Measurements from ENCODE around the gene CASQ2. TPM values are rescaled to one million over a fixed set of nuclear protein-coding genes. Genes with fewer than 3 reads are reported as not detected.

The CASQ2 gene
- total RNA-seq, 1 donor from 2014 or later = 6.5 TPM

- ATAC-seq (no peak), DNase-seq (ENCODE audit: low spot score) (no peak)
- intact Hi-C loops (cut with DNase I) = no loop called here
Measured at GRCh38 chr1:115746021-115746690, 22.4 kb downstream of the CASQ2 start.

- DNase-seq (ENCODE audit: low spot score) (no peak), ATAC-seq (no peak)
- intact Hi-C loops (cut with DNase I) = no loop called here
Measured at GRCh38 chr1:115744646-115745275, 23.8 kb downstream of the CASQ2 start.

GRCh38 chr1:115740811-115741210 is 27.7 kb downstream of the CASQ2 start:
- DNase-seq (ENCODE audit: low spot score) = no peak
- intact Hi-C loops (cut with DNase I) = no loop called here
- ATAC-seq = no peak

- DNase-seq (ENCODE audit: low spot score) (no peak), ATAC-seq (no peak)
- intact Hi-C loops (cut with DNase I) = no loop called here
Measured at GRCh38 chr1:115732316-115732715, 36.2 kb downstream of the CASQ2 start.

- intact Hi-C loops (cut with DNase I) = no loop called here
- ATAC-seq = no peak
- DNase-seq (ENCODE audit: low spot score) = no peak
Measured at GRCh38 chr1:115729756-115730155, 38.8 kb downstream of the CASQ2 start.

GRCh38 chr1:115728341-115728740 is 40.2 kb downstream of the CASQ2 start:
- DNase-seq (ENCODE audit: low spot score) = no peak
- ATAC-seq = no peak
- intact Hi-C loops (cut with DNase I) = no loop called here

GRCh38 chr1:115727706-115728249 is 40.7 kb downstream of the CASQ2 start:
- intact Hi-C loops (cut with DNase I) = no loop called here
- peak; percentile 83 for DNase-seq (ENCODE audit: low spot score)
- ATAC-seq = peak; percentile 99

GRCh38 chr1:115726570-115726969 is 41.9 kb downstream of the CASQ2 start:
- intact Hi-C loops (cut with DNase I) = no loop called here
- no peak for ATAC-seq
- DNase-seq (ENCODE audit: low spot score) = no peak

GRCh38 chr1:115726161-115726560 is 42.4 kb downstream of the CASQ2 start:
- intact Hi-C loops (cut with DNase I) = no loop called here
- DNase-seq (ENCODE audit: low spot score) (no peak), ATAC-seq (no peak)

GRCh38 chr1:115725600-115725999 is 42.9 kb downstream of the CASQ2 start:
- intact Hi-C loops (cut with DNase I) = no loop called here
- ATAC-seq = peak; percentile 23

GRCh38 chr1:115723756-115724155 is 44.8 kb downstream of the CASQ2 start:
- ATAC-seq = no peak
- intact Hi-C loops (cut with DNase I) = no loop called here

More at GRCh38 chr1:115725600-115725999, 42.9 kb downstream of the CASQ2 start:
- peak; percentile 66 for DNase-seq (ENCODE audit: low spot score)

GRCh38 chr1:115722221-115722620 is 46.3 kb downstream of the CASQ2 start:
- no peak for DNase-seq (ENCODE audit: low spot score)
- no peak for ATAC-seq

More at GRCh38 chr1:115723756-115724155, 44.8 kb downstream of the CASQ2 start:
- no peak for DNase-seq (ENCODE audit: low spot score)

GRCh38 chr1:115719285-115719684 is 49.2 kb downstream of the CASQ2 start:
- DNase-seq (ENCODE audit: low spot score) (no peak), ATAC-seq (no peak)
- intact Hi-C loops (cut with DNase I) = loop anchor here (5.0 kb wide), 1 partner anchor 48 kb away; the partner anchor contains the start of gene CASQ2

More at GRCh38 chr1:115722221-115722620, 46.3 kb downstream of the CASQ2 start:
- intact Hi-C loops (cut with DNase I) = no loop called here

GRCh38 chr1:115718011-115718754 is 50.3 kb downstream of the CASQ2 start:
- DNase-seq (ENCODE audit: low spot score) (no peak), ATAC-seq (no peak)
- intact Hi-C loops (cut with DNase I) = loop anchor here (5.0 kb wide), 1 partner anchor 49 kb away; the partner anchor contains the start of gene CASQ2

- DNase-seq (ENCODE audit: low spot score) (peak; percentile 71), ATAC-seq (peak; percentile 63)
- intact Hi-C loops (cut with DNase I) = loop anchor here (5.0 kb wide), 1 partner anchor 50 kb away; the partner anchor contains the start of gene CASQ2
Measured at GRCh38 chr1:115717541-115717940, 51.0 kb downstream of the CASQ2 start.

- no peak for DNase-seq (ENCODE audit: low spot score)
- ATAC-seq = no peak
- intact Hi-C loops (cut with DNase I) = loop anchor here (5.0 kb wide), 1 partner anchor 53 kb away; the partner anchor contains the start of gene CASQ2
Measured at GRCh38 chr1:115714572-115715141, 53.9 kb downstream of the CASQ2 start.

- DNase-seq (ENCODE audit: low spot score) (no peak), ATAC-seq (no peak)
- intact Hi-C loops (cut with DNase I) = no loop called here
Measured at GRCh38 chr1:115713906-115714305, 54.6 kb downstream of the CASQ2 start.

- intact Hi-C loops (cut with DNase I) = no loop called here
- ATAC-seq (no peak), DNase-seq (ENCODE audit: low spot score) (no peak)
Measured at GRCh38 chr1:115712911-115713609, 55.5 kb downstream of the CASQ2 start.

Data from sciatic nerve (tissue), 2 donors.